K562 (cell line): ENCODE data around the gene PAIP2. TPM values are rescaled to one million over a fixed set of nuclear protein-coding genes. Genes with fewer than 3 reads are reported as not detected.
A peak's percentile ranks its signal among the peaks of the same experiment; 100 is the strongest.

ENCODE experiments used
- CREBBP ChIP-seq: IDR thresholded peaks from one replicate; pipeline ENCODE4 v1.6.1; 2012; ENCODE audit warnings: low read depth, mild to moderate bottlenecking, control low read depth, inconsistent platforms, low read length
- DDX20 ChIP-seq: fragments of 450-650 bp; IDR thresholded peaks from 2 replicates; pipeline ENCODE4 v1.6.1; 2016; ENCODE audit warnings: missing genetic modification characterization, low read depth, mild to moderate bottlenecking, missing compliant biosample characterization, moderate library complexity
- HNRNPUL1 ChIP-seq: fragments of 200-400 bp; formaldehyde crosslinking; IDR thresholded peaks from 2 replicates; pipeline ENCODE4 v1.6.1; 2017; ENCODE audit warnings: low read length
- L3MBTL2 ChIP-seq: fragments of 450-650 bp; IDR thresholded peaks from 2 replicates; pipeline ENCODE4 v1.6.1; 2016; ENCODE audit warnings: mild to moderate bottlenecking, moderate library complexity
- MCM7 ChIP-seq, 2 experiments: fragments of 450-650 bp; IDR thresholded peaks; 2 replicates each; pipeline ENCODE4 v1.6.1; 2016 to 2018
- MTA2 ChIP-seq: fragments of 450-650 bp; IDR thresholded peaks from 2 replicates; pipeline ENCODE4 v1.6.1; 2016; ENCODE audit warnings: low read depth
- NFATC3 ChIP-seq: fragments of 450-650 bp; IDR thresholded peaks from 2 replicates; pipeline ENCODE4 v1.6.1; 2017; ENCODE audit warnings: mild to moderate bottlenecking
- NFIC ChIP-seq: fragments of 450-650 bp; IDR thresholded peaks from 2 replicates; pipeline ENCODE4 v1.6.1; 2017; ENCODE audit warnings: mild to moderate bottlenecking, inconsistent platforms
- NR0B1 ChIP-seq: fragments of 450-650 bp; IDR thresholded peaks from one replicate; pipeline ENCODE4 v1.6.1; 2018; ENCODE audit warnings: mild to moderate bottlenecking, moderate library complexity; ENCODE audit not compliant: partially characterized antibody
- POLR2AphosphoS2 ChIP-seq: IDR thresholded peaks from 2 replicates; pipeline ENCODE4 v1.6.1; 2012; ENCODE audit warnings: low read length, improper control_type of control experiment
- PTRF ChIP-seq: fragments of 450-650 bp; IDR thresholded peaks from 2 replicates; pipeline ENCODE4 v1.6.1; 2016; ENCODE audit warnings: mild to moderate bottlenecking, missing genetic modification characterization, missing compliant biosample characterization
- PURB ChIP-seq: sonication (generic); formaldehyde crosslinking; IDR thresholded peaks from 2 replicates; pipeline ENCODE4 v1.9.0; 2021; ENCODE audit warnings: low read depth, mild to moderate bottlenecking, missing genetic modification reagents
- RAD21 ChIP-seq, 2 experiments: fragments of 250-450 bp in 1 of 2; fragments of 450-650 bp in 1 of 2; sonication (Bioruptor Pico) in 1 of 2; formaldehyde crosslinking in 1 of 2; IDR thresholded peaks in 1 of 2; conservative IDR thresholded peaks in 1 of 2; 2 replicates each; pipeline versions ENCODE4 v1.4.0 to v1.8.0; 2020 to 2022; ENCODE audit warnings: mild to moderate bottlenecking in 2 of 2, moderate library complexity in 1 of 2
- SMARCC2 ChIP-seq: fragments of 450-650 bp; IDR thresholded peaks from 2 replicates; pipeline ENCODE4 v1.6.1; 2017; ENCODE audit warnings: antibody characterized with exemption, moderate library complexity, mild to moderate bottlenecking, low read depth
- TCF7L2 ChIP-seq: fragments of 150-350 bp; IDR thresholded peaks from 2 replicates; pipeline ENCODE4 v1.6.1; 2016; ENCODE audit warnings: low read depth, mild to moderate bottlenecking, low read length, moderate library complexity
- VEZF1 ChIP-seq: fragments of 200-800 bp; sonication (Bioruptor generic); IDR thresholded peaks from 2 replicates; pipeline ENCODE4 v1.6.1; 2017; ENCODE audit warnings: missing genetic modification characterization, missing compliant biosample characterization
- ZNF274 ChIP-seq: IDR thresholded peaks from 2 replicates; pipeline ENCODE4 v1.6.1; 2011; ENCODE audit warnings: low read depth, mild to moderate bottlenecking, low read length, moderate library complexity, borderline replicate concordance
- ZNF655 ChIP-seq: fragments of 250-450 bp; sonication (Bioruptor Pico); IDR thresholded peaks from 2 replicates; pipeline ENCODE4 v1.5.0; 2021
- polyA plus RNA-seq, 8 experiments: library from polyadenylated mRNA; depleted of rRNA in 4 of 8; stranded (reverse) in 5 of 8; unstranded in 3 of 8; fragments of >200 nt; fragmentation: Nextera tagmentation in 2 of 8; fragmentation: Illumina TruSeq in 1 of 8; extraction: Ambion mirVana in 2 of 8; extraction: Trizol in 1 of 8; gene quantifications; 2 replicates each; pipeline versions ENCODE4 v1.2.1 to v1.2.3, GENCODE V29; 2011 to 2014; ENCODE audit warnings: inconsistent platforms in 1 of 8, missing spikeins in 1 of 8
- total RNA-seq, 7 experiments: library from RNA; depleted of rRNA in 6 of 7; stranded (reverse); fragments of >200 nt in 6 of 7; fragmentation: Illumina TruSeq in 2 of 7; extraction: Trizol in 2 of 7; gene quantifications; 2 replicates each; pipeline versions ENCODE4 v1.2.1 to v1.2.3, GENCODE V29; 2011 to 2021; ENCODE audit warnings: low replicate concordance in 1 of 7
- TF ChIP-seq, protein P1 (sequence below): fragments of 450-650 bp; IDR thresholded peaks from 2 replicates; pipeline ENCODE4 v1.6.1; 2016

PAIP2 gene
- total and polyA plus RNA-seq, 9 of the 15 experiments (the other 6 are each of a cell fraction or from before 2014, with no cell fraction given), result 78.3 to 187 (median 128) TPM

GRCh38 chr5:139293507-139294373, 47.9 kb upstream of the PAIP2 start, which contains the start of gene MATR3 (continued):
- no peak for TF ChIP-seq NFATC3
- TF ChIP-seq MCM7 (IDR thresholded peaks at IDR 0.05), result no peak
- no peak for TF ChIP-seq TCF7L2
- no peak for TF ChIP-seq HNRNPUL1
- no peak for TF ChIP-seq MTA2
- TF ChIP-seq RAD21 (CRISPR knock-in tag; conservative IDR thresholded peaks at IDR 0.05 in 1 of 2, IDR thresholded peaks at IDR 0.05 in 1 of 2), result no peak
- no peak for TF ChIP-seq DDX20 (tag)
- TF ChIP-seq PTRF (tag), result no peak
- TF ChIP-seq SMARCC2, result no peak
- TF ChIP-seq CREBBP, result no peak
- no peak for TF ChIP-seq PURB (CRISPR knock-in tag)
- TF ChIP-seq, protein P1, sequence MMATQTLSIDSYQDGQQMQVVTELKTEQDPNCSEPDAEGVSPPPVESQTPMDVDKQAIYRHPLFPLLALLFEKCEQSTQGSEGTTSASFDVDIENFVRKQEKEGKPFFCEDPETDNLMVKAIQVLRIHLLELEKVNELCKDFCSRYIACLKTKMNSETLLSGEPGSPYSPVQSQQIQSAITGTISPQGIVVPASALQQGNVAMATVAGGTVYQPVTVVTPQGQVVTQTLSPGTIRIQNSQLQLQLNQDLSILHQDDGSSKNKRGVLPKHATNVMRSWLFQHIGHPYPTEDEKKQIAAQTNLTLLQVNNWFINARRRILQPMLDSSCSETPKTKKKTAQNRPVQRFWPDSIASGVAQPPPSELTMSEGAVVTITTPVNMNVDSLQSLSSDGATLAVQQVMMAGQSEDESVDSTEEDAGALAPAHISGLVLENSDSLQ, result no peak
- no peak; the same call in 1 of the 2 replicates for TF ChIP-seq ZNF274
- peak; percentile 68; the same call in 1 of the 2 replicates for TF ChIP-seq POLR2AphosphoS2
- no peak for TF ChIP-seq NR0B1
- TF ChIP-seq VEZF1 (CRISPR knock-in tag), result peak; percentile 96
- no peak for TF ChIP-seq ZNF655 (CRISPR knock-in tag)
- peak; percentile 28; the same call in 1 of the 2 replicates for TF ChIP-seq NFIC
- TF ChIP-seq L3MBTL2, result peak; percentile 78
